ENCODE measurements around the gene NOTCH3.

The NOTCH3 gene

GRCh38 chr19:15110418-15110815, 90.4 kb downstream of the NOTCH3 start:
- ATAC-seq (replicated peaks) (no peak), DNase-seq (no peak)
- Mint-ChIP-seq H3K36me3 (peaks cover 4 to 15% of the 10 kb centered on the region in 2 donors), H3K27me3 (peaks cover 31 to 37% of the 10 kb centered on the region in 2 donors), H3K4me1 (peaks cover 10 to 12% of the 10 kb centered on the region in 2 donors), H3K4me3 (no peak overlapping the region), H3K9me3 (no peaks in the 10 kb centered on the region), H3K27ac (no peak overlapping the region)

- peaks cover 4 to 9% of the 10 kb centered on the region in 2 donors for H3K36me3 Mint-ChIP-seq
- peaks cover 10 to 12% of the 10 kb centered on the region in 2 donors for H3K4me1 Mint-ChIP-seq
- H3K4me3 Mint-ChIP-seq, result no peak overlapping the region
- H3K27me3 Mint-ChIP-seq, result peaks cover 35 to 42% of the 10 kb centered on the region in 2 donors
- no peaks in the 10 kb centered on the region for H3K9me3 Mint-ChIP-seq
- no peak for DNase-seq
- no peak for ATAC-seq (replicated peaks)
- no peak overlapping the region for H3K27ac Mint-ChIP-seq
Observed at GRCh38 chr19:15109768-15110417, 90.9 kb downstream of the NOTCH3 start.

Data from stimulated activated naive B cell treated with anti-CD40 and anti-IgM and Interleukin-4, amounts not matched to agents 10 μg/mL and 1 μg/mL and 100 μg/mL, for 72 hours (primary cell).